ENCODE results near the gene NEK11. TPM values are rescaled to one million over a fixed set of nuclear protein-coding genes. Genes with fewer than 3 reads are reported as not detected.

The NEK11 gene
- total RNA-seq, 1 experiment from 2014 or later: 9.5 TPM

GRCh38 chr3:131236421-131236820, 209.7 kb downstream of the NEK11 start:
- DNase-seq (ENCODE audit: low read depth, low spot score): no peak
- ATAC-seq: no peak
- ChIA-PET POLR2A (no interaction called here), CTCF (no interaction called here)
- no peaks in the 10 kb centered on the region for H3K27me3 ChIP-seq (ENCODE audit: control insufficient read depth, insufficient read depth, low read length)
- no TSS peak for BruUV-seq (replicated peaks)
- H3K27ac ChIP-seq (ENCODE audit: low read length): no peak overlapping the region
- no peaks in the 10 kb centered on the region for H3K4me1 ChIP-seq (ENCODE audit: control insufficient read depth, insufficient read depth, low read length)
- in situ Hi-C loops (cut with HindIII; ENCODE audit: low pct_unique_long_range_greater_than_20kb, low sequenced_read_pairs) (no loop called here), intact Hi-C loops (cut with micrococcal nuclease; ENCODE audit: unreplicated experiment) (no loop called here)
- no peaks in the 10 kb centered on the region for H3K9me3 ChIP-seq (ENCODE audit: control insufficient read depth, insufficient read depth, low read depth, low read length)
- H3K36me3 ChIP-seq (ENCODE audit: control insufficient read depth, insufficient read depth, low read length): no peaks in the 10 kb centered on the region
- H3K4me3 ChIP-seq (ENCODE audit: low read depth in 2 of 2, low read length in 2 of 2): no peak overlapping the region
- TF ChIP-seq SIN3A (IDR thresholded peaks at IDR 0.05; ENCODE audit: borderline replicate concordance, insufficient read depth, low read depth, low read length) (no peak), REST (IDR thresholded peaks at IDR 0.05; ENCODE audit: insufficient read depth in 1 of 2, low read depth in 2 of 2, low read length in 1 of 2) (no peak), CTCF (IDR thresholded peaks at IDR 0.05) (no peak), TCF7L2 (IDR thresholded peaks at IDR 0.05; ENCODE audit: low read depth, low read length) (no peak), POLR2AphosphoS5 (IDR thresholded peaks at IDR 0.05; ENCODE audit: low read depth, low read length) (no peak)

- H3K4me1 ChIP-seq (ENCODE audit: control insufficient read depth, insufficient read depth, low read length): no peaks in the 10 kb centered on the region
- H3K36me3 ChIP-seq (ENCODE audit: control insufficient read depth, insufficient read depth, low read length): no peaks in the 10 kb centered on the region
- H3K9me3 ChIP-seq (ENCODE audit: control insufficient read depth, insufficient read depth, low read depth, low read length): no peaks in the 10 kb centered on the region
- no peak overlapping the region for H3K27ac ChIP-seq (ENCODE audit: low read length)
- in situ Hi-C loops (cut with HindIII; ENCODE audit: low pct_unique_long_range_greater_than_20kb, low sequenced_read_pairs): no loop called here
- intact Hi-C loops (cut with micrococcal nuclease; ENCODE audit: unreplicated experiment): no loop called here
- no peak overlapping the region for H3K4me3 ChIP-seq (ENCODE audit: low read depth in 2 of 2, low read length in 2 of 2)
- POLR2A ChIA-PET: no interaction called here
- CTCF ChIA-PET: no interaction called here
- H3K27me3 ChIP-seq (ENCODE audit: control insufficient read depth, insufficient read depth, low read length): no peaks in the 10 kb centered on the region
- TF ChIP-seq REST (IDR thresholded peaks at IDR 0.05; ENCODE audit: insufficient read depth in 1 of 2, low read depth in 2 of 2, low read length in 1 of 2) (no peak), TCF7L2 (IDR thresholded peaks at IDR 0.05; ENCODE audit: low read depth, low read length) (no peak), SIN3A (IDR thresholded peaks at IDR 0.05; ENCODE audit: borderline replicate concordance, insufficient read depth, low read depth, low read length) (no peak), POLR2AphosphoS5 (IDR thresholded peaks at IDR 0.05; ENCODE audit: low read depth, low read length) (no peak), CTCF (IDR thresholded peaks at IDR 0.05) (no peak)
- no TSS peak for BruUV-seq (replicated peaks)
- ATAC-seq (no peak), DNase-seq (ENCODE audit: low read depth, low spot score) (no peak)
Measured at GRCh38 chr3:131238496-131238895, 211.8 kb downstream of the NEK11 start.

Data from Panc1 (cell line).